ENCODE data around the gene TLE4.

The TLE4 gene

DNA sequence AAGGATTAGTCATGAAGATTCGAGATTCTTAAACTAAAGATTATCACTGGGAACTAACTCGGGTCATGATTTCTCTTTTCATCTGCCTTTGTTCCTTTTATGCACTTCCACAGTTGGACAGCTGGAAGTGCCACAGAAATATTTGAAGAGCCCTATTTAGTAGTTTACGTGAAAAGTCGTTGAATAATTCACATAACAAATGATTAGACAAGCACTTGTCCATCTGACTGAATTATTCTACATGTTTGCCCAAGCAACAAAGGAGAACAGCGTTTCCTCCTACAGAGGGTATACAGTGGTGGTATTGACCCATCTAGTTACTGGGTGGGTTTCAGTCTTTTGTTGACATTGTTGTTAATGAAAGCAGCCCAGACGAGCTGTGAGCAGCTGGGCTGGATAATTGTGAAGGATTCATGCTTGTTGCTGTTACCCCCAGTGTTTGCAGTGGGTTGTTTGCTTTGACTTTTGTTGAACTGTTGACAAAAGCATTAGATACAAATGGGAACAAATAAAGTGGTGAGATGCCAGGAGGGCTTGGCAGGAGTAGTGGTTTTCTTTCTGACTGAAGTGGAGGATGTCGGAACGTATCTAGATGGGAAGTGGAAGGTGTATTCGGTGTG, 96.2 kb downstream of the TLE4 start:
- no peak for DNase-seq

DNA sequence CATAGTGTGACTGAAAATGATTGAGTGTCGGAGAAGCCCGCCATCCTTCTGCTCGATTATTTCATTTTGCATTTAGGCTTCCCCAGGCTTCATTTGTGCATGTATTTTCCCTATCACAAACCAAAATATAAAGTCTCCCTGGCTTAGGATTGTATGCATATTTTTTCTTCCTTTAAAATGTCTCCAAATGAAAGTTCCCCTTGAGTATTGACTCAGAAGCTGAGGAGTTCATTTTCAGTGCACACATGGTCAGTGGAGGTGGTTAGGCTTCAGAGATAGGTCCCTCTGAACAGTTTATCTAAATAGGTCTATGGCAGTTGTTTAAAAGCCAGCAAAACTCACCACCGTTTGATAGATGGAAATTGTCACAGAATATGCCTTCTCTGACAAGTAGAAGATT, 97.2 kb downstream of the TLE4 start:
- no peak for DNase-seq

DNA sequence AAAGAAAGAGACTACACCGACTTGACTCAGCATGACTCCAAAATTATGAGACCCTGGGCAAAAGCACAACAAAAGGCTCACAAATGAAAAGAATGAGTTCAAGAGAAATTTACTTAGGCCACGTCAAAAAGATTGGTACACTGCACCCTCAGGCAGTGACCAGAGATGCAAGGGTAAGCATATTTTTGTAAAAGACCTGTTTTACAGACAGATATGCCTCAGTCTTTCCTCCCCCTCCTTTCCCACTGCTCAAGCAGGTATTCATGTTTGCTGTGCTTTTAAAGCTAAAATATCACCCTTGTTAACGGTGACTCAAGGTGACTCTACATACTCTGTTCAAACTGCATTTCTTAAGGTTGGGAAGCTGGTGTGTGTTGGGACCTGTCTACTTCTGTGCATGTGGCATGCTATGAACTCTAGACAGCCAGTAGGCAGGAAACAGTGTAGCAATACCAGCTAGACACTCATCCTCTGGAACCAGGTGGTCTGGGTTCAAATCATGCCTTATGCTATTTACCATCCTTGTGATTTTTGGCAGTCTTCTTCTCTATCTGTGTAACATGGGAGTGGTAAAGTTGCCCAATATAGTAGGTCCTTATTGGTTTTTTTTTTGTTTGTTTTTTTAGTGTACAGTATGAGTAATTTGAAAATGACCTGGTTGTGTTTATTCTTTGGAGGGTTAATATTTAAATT, 98.7 kb downstream of the TLE4 start:
- DNase-seq = no peak

DNA sequence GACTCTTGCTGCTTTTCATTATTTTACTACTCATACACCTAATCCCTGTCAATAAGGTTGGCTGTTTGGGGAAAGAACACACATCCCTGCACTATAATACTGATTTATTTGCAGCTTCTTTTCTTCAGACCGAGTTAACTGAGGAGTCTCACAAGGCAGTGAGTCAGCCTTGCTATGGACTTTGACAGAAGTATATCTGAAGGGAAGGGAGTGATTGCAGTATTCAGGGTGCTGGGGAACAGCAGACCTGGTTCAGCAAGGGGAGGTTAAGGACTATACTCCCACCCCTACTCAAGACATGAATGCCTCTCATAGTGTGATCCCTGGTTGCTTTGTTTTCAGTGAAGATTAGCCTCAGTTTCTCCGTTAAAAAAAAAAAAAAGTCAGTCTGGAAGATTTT, 99.8 kb downstream of the TLE4 start:
- DNase-seq = no peak

DNA sequence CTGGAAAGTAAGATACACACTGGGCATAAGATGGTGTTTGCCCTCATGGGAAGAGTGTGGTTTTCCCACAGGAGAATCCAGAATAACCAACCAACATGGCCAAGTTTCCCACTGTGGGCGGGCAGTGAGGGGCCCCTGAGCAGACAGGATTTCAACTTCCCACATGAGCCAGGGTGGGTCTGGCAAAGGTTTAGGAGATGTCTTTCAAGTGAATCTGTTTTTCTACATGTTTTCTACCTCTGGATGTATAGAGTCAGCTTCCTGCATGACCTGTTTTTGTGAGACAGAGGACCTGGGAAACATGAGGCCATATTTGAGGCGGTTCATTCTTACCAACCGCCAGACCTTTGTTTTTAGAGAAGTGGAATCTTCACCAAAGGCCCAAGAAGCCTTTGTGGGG, 100.5 kb downstream of the TLE4 start:
- no peak for DNase-seq

DNA sequence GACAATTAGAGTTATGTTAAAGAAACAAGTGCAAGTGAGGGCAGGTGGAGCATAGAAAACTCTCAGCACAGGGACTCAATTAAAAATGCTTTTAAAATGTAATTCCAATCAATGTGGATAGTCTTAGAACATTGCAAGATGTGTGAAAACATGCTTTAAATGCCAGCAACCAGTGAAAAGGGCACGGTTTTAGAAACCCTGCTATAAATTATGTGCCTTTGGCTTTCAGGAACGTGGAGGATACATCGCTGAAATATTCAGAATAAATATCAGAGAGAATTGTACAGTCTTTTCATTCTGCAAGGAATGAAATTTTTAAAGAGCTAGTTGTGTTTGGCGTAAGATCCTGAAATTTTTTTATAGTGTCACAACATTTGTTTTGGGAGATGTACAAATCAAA, 101.1 kb downstream of the TLE4 start:
- DNase-seq = no peak

DNA sequence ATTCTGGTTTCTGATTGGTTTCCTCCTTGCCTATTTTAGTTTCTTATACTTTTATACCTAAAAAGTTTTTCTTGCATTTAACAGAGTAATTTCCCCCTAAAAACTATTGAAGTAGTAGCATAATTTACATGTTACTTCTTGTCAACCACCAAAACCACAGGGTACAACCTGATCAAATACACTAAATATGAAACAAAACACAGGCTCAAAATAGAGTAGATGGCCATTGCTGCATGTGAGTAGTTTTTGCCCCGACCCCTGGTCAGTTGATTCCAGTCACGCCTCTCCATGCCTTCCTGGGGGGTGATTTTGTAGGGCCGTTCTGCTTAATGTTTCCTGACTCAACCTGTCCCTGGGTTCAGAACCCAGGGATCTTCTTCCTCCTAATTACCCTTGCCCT, 101.8 kb downstream of the TLE4 start:
- no peak for DNase-seq

DNA sequence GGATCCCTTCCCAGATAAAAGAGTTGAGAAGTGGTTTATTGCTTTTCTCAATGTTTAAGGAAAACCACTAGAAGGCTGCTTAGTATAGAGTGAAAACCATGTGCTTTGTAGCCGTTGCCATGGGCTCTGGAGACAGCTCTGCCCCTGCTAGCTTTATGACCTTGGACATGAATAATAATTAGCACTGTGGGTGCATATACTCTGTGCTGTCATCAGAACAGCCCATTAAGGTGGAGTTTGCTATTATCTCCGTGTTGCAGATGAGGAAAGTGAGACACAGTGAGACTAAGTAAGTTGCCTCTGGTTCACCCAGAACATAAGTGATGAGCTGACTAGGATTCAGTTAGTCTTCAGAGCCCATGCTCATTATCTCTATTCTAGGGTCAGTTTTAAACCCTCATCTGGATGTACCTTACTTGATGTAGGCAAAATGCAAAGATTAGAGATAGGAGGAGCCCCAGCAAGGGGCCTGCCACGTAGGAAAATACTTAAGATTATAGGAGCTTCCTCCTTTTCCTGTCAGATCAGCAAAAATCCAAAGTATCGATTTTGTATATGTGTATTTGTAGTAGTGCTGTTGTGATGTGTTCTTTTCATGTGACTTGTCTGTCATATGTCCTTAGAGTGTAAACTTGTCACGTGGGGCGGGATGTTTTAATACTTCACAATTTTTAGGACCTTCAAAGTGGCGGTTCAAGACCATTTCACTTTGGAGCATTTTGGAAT, 102.5 kb downstream of the TLE4 start:
- DNase-seq = no peak

DNA sequence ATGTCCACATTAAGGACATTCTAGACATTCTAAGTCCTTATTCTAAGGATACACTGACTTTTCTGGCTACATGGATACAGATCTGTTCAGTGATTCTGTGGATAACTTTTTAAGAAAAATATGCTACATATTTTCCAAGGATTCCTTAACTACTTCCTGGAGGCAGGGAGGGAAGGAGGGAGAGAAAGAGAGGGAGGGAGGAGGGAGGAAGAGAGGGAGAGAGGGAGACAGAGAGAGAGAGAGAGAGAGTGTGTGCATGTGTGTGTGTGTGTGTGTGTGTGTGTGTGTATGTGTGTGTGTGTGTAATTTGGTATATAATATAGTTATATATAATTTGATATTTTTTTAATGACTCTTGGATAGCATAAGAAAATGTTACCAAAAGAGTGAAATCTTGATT, 109.8 kb downstream of the TLE4 start:
- no peak for DNase-seq

DNA sequence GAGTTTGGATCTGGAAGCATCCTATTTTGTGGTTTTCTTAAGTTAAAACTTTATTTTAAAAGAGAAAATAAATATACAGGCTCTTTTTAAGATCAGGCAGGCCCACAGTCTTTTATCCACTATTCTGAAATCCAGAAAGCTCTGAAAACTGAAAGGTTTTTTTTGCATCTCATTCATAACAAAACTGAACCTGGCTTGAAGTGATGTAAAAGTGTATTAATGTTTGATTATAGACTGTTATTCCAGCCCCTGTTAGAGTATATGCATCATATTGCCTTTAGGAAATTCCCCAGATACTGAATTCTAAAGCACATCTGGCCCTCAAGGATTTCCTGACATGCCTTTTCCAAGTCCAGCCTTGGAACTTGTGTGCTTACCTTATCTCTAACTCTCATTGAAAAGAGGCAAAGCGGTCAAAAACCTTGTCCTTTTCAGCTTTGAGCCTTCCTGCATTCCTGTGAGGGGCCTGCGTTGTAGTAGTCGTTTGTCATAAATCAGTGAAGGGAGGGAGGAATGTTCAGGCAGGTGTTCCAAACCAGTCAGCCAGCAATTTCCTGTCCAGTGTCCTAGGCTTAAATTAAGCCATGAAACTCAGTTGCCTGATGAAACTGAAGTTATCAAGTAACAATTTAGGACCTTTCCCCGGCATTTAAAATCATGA, 110.4 kb downstream of the TLE4 start:
- no peak for DNase-seq

DNA sequence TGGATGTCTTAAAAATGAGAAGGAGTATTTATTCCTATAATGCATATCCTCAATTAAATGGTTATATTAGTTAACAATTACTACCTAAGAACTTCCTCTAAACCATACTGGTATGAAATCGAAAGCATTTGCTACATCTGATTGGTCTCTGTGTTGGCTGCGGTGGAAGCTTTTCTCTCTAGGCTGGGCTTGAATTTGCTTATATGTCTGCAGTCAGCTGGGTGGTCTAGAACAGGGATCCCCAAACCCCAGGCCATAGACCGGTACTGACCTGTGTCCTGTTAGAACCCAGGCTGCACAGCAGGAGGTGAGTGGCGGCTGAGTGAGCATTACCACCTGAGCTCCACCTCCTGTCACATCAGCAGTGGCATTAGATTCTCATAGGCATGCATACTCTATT, 112.3 kb downstream of the TLE4 start:
- no peak for DNase-seq

DNA sequence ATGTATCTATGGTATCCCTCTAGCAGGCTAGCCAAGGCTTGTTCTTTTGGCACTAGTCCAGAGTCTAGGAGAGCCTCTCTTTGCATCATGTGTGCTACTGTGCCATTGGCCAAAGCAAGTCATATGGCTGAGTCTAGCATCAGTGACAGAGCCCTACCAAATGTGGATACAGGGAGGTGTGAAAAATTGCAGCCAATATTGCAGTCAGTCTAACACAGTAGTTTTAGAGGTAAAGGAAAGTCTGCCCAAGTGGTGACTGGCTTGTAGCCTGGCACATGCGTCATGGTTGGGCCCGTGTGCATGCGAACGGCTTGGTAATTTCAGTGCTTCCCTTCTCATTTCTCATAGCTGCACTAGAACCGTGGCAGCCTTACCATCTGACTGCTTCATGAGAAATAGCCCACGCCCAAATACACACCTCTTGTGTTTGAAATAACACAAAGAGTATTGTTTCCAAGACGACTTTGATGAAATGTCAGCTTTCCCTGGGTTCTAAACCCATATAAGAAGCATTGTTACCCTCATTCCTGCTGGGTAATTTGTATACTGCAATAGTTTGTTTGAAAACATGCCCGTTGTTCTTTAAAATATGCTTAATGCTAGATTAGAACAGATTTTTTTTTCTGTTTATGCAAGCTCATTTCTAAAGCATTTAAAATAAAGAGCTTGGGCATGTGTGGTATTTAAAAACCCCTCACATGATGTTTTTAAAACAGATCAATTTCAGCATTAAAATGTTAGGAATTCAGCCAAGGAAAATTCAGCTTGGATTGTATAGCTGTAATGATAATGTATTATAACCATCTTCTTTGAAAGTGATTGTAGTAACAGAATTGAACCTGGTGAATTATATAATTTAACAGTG, 113.2 kb downstream of the TLE4 start:
- DNase-seq = no peak

DNA sequence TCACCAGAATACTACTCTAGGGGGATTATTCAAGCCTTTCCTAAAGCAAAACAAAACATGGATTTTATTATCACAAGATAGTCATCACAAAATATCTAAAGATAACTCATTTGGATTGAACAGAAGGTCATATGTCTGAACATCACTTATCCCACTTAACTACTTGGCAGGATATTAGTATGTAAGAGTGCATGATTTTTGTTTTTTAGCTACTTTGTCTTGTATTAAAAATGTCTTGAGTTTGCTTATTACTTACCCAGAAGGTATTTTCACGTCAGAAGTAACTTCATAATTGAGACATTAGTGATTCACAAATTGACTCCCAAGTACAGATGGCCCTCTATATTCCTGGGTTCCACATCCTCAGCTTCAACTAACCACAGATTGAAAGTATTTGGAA, 113.8 kb downstream of the TLE4 start:
- DNase-seq = no peak

DNA sequence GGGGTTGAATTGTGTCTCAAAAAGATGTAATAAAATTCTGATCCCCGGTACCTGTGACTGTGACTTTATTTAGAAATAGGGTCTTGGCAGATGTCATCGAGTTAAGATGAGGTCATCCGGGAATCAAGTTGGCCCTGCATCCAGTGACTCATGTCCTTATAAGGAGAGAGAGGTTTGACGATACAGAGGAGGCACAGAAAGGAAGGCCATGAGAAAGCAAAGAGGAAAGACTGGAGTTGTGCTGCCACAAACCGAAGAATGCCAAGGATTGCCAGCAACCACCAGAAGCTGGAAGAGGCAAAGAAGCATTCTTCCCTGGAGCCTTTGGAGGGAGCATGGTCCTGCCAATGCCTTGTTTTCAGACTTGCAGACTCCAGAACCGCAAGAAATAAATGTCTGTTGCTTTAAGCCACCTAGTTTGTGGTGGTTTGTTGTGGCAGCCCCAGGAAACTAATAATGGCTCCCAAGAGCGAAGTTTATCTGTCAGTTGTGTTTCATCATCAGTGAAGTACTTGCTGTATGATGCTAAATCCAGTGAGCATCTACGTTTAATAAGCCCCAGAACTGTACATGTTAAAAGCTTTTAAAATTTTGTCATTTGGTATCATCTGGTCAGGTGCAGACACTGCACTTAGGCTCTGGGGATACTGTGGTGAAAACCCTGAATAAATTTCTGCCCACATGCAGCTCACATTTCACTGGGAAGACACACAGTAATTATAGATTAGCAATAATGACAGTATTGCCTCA, 114.8 kb downstream of the TLE4 start:
- no peak for DNase-seq

DNA sequence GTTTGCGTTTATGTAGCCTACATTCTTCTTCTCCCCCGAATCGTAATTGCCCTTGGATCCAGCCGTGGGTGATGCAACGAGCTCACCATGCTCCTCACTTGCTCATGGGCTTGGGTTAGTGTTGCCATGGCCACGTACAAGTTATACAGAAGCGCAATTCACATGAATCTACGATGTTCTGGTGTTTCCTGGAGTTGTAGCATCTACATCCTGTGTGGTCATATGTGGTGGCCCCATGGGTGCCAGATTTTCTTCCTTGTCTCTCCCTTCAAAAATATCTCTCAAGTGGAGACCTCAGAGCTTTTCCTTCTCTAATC, 115.3 kb downstream of the TLE4 start:
- peak; percentile 37 for DNase-seq

DNA sequence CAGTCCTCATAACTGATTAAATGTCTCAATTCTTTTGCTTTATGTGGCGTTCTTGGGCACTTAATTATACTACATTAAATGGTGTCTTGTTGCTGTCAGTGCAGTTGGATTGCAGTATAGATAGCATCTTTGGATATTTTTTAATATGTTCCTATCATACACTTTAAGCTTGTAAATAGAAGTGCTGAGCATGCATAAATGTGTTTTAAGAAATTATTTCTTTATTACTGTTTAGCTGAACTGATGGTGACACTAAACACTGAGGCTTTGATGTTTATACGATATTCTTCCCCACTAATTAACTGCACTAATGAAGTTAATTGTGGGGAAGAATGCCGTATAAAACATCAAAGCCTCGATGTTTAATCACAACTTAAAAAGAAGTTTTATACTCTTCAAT, 116.6 kb downstream of the TLE4 start:
- no peak for DNase-seq

DNA sequence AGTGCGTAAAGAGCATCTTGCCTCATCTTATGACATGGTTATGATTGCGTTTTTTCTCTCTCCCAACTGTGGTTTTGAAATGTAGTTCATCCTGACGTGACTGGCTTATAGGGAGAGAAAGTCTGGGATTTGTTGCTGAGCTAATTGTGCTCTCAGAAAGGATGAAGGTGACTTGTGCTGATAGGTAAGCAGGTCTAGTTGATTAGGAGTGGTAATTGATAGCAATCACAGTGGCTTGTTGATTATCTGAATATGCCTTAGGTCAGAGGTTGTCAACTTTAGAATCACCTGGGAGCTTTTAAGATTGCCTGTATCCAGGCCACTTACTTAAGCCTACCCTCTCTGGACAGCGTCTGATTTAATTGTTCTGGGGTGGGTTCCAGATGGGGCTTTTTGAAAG, 117.8 kb downstream of the TLE4 start:
- no peak for DNase-seq

DNA sequence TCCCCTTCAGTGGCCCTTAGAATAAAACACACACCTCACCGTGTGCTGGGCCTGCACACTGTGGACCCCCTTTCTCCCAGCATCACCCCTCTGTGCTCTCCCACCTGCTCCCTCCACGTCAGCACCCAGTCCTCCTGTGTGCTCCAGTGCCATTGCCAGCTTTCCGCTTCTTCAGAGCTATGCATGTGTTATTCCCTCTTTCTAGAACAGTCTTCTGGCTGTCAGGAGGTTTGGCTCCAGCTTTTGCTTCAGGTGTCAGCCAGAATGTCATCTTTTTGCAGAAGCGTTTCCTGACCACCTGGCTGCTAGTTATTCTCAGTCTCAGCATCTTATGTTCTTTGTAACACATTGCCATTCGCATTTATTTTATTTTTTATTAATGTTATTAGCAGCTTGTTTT, 119.7 kb downstream of the TLE4 start:
- no peak for DNase-seq

DNA sequence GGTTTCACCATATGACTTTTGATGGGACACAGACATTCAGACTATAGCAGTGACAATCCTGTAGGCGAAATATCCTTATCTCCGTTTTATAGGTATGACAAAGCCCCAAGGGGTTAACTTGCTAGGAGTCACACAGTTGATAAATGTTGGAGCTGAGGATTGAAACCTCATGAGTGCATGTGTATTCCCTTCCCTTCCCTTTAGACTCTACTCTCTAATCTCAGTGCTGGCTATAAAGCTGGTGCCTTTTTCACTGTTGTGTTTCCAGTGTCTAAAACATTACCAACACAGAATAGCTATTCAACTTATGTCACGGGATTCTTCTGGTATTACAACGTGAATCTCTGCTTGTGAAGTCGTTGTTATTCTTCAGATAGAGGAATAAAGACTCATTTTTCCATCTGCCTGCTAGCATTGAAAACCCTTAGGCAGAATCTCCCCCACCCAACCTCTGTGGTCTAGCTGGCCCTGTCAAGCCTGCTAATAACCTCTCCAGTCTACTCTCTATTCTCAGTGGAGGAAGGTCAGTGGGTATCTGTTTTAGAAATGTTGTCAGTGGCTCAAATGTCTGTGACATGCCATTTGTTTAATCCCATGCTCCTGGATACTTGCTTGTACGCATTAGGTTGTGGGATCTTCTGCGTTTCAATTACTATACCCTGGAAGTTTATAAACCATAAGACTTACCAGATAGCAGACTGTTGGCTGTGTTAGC, 121.2 kb downstream of the TLE4 start:
- DNase-seq = no peak

DNA sequence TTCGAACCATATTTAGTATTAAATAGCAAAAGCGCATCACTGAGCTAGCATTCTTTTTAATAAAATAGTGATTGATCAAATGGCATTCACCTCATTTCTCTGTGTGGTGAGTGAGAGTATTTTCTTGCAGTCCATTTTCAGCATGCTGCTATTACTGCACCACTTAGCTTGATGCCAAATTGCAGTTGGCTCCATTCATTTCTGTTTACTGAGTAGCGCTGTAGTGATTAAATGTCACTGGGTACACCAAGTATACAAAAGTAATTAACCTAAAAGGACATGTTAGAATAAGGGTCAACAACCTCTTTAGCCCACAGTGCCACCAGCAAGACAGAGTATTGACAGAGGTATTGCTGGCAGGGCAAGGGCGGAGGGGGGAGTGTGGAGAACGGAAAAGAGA, 122.0 kb downstream of the TLE4 start:
- no peak for DNase-seq

DNA sequence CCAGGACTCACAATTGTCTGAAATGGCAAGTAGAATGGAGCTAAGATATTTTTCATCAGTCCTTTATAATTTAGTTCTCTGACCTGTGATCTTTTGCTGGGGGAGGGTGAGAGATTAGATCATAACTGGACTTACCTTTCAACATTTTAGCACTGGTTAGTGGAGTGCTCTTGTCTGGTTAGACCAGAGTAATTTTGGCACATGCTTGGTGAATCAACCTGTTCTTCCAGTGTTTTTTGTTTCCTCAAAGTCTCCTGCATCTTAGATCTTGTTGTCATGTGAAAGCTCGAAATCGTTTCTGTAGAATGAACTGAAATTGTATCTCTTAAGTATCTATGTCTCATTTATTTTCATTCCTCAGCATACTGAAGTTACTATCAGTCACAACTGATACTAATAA, 122.4 kb downstream of the TLE4 start:
- no peak for DNase-seq

Data from KG1 (cell line).